HG02970 (cell line): Measurements from ENCODE around the gene CBX7.
A peak's percentile ranks its signal among the peaks of the same experiment; 100 is the strongest.

ENCODE experiments used
- ATAC-seq: cut with Tn5 transposase; IDR thresholded peaks from one replicate; pipeline ENCODE4 v1.9.1; 2021; ENCODE audit warnings: mild to moderate bottlenecking, moderate library complexity, moderate number of reproducible peaks; ENCODE audit not compliant: unreplicated experiment, low FRiP score

The CBX7 gene

DNA sequence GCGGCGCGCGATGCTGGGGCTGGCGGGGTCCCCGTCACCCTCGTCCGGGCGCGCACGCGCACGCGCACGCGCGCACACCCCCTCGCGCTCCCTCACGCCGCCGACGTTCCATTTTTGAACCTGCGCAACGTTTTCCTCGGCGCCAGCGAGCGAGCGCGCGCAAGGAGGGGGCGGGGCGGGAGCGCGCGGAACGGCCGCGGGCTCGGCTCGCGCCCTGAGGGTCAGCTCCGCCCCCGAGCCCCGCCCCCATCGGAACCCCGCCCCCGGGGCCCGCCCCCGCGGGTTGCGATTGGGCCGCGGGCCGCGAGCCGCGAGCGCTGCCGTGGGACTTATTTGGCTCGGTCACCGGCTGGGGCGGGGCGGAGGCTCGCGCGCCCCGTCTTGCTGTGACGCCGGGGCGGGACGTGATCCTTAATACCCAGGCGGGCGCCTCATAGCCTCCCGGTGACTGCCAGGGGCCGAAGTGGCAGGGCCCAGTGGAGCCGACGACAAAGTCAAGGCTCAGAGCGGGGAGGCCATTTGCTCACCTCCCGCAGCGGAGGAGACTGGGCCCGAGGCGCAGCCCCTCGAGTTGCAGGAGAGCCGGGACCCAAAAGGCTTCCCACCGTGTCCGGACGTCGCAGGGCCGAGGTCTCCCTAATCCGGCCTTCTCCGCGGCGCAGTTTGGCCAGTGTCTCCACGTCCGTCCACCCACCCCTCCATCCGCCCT is at the start of gene CBX7:
Gene CBX7, minus strand, starts transcription at position 170 of the 709 bp plus-strand sequence. CDS start 236 bp downstream, outside the sequence.
- ATAC-seq = peak; percentile 83

DNA sequence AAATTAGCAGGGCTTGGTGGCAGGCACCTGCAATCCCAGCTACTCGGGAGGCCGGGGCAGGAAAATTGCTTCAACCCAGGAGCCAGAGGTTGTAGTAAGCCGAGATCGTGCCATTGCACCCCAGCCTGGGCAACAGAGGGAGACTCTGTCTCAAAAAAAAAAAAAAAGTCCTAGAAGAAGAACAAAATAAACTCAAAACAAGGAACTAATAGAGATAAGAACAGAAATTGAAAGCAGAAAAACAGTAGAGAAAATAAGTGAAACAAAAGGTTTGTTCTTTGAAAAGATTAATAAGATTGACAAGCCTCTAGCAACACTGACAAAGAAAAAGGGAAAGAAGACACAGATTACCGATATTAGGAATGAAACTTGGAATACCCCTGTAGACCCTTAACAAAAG is 45.1 kb upstream of the CBX7 start:
- ATAC-seq = no peak

DNA sequence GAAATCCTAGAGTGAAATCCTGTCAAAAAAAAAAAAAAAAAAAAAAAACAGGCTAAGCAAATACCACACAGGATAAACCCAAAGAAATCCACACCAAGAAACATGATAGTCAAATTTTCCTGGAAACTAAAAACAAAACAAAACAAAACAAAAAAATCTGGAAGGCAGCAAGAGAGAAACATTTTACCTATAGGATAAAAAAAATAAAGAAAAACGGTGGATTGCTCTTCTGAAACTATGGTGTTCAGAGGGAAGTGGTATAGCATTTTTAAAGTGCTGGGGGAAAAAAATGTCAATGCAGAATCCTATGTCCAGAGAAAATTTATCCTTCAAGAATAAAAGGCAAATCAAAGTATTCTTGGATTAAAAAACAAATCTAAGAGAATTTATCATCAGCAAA is 41.6 kb upstream of the CBX7 start:
- no peak for ATAC-seq

DNA sequence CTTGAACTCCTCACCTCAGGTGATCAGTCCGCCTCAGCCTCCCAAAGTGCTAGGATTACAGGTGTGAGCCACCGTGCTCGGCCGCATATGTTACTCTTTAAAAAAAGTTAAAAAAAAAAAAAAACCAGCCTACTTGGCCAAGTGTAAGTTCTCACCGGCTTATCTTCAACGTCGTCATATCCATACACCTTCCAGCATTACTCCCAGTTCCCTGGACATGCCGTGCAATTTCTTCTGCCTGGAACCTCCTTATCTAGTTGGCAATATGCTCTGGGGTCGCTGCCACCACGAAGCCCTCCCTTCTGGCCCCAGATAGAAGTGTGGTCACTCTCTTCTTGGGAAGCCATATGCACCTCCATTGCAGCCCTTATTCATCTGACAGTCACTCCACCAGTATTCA is 36.3 kb upstream of the CBX7 start:
- no peak for ATAC-seq

DNA sequence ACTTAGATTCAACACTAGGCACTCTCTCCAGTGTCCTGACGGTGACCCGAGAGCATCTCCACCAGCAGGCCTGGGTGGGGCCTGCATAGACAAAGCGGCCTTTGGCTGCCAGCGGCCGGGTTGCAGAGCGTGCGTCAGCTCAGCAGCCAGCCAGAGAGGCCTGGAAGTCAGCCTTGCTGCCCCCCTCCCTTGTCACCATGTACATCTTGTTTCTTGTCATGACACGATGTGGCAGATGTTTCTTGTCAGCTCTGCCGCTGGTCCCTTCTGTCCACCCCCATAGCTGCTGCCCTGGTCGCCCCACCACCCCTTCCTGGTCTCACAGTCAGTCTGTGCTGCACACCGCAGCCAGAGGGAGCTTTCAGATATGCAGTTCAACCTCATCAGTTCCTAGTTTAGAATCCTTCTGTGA is 33.1 kb upstream of the CBX7 start:
- ATAC-seq = no peak

DNA sequence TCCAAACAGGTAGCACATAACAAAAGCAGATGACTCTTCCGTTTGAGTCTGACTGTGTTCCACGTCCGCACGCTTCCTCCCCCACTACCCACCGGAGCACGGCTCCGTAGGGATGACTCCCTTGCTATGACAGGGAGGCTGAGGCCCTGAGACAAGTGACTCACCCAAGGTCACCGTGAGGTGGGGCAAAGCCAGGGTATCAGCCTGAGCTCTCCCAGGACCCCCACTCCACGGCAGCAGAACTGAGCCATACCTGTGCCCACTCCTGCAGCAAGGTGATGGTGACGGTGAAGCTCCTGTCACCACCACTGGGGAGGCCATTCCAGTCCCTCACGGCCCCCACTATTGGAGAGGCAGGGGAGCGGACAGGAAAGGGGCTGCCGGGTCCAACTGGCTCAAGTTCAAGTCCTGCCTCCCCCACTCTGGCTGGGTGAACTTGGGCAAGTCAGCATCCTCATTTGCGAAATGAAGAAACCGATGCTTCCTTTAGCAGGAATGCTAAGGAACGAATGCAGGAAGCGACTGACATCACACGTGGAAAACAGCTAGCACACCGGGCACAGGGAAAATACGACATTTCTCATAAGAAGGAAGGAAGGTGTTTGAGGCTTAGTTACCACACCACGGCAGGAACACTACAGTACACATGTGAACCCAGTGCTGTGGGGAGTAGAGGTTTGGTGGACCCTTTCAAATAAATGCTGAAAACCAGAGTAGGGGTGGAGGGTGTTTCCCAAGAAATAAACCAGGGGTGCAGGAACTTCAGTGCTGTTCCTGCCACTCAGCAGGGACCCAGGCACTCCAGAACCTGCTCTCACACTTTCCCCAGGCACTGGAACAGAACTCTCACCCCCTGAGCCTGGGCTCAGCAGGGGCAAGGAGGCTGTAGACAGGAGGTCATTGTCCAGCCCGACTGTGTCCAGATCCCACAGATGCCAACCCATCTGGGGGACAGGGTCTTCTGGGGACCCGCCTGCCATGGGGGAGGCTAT is 32.4 kb upstream of the CBX7 start:
- ATAC-seq = no peak

DNA sequence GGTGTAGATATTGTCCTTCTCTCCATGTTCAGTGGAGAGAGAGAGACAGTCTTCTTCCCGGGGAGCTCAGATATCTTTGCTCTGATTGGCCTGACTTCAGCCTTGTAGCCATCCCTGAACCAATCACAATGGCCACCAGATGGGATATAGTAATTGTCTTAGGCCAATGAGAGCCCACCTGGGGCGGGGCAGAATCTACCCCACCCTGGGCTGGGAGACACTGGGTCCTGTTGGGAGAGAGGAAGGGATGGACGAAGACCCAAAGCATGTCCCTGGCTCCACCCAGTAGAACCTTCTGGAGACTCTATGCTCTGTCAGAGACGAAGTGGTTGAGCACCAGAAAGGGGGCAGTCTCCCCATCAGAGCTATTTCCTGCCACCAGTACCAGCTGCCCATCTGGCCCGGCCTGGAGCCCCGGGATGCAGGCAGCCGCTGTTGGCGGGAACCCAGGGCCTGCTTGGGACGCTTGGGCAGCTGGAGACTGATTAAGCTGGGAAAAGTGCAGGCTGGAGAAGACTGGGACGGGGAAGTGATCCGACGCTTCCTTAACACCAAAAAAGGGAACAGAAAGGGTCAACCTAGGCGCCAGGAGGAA is 31.6 kb upstream of the CBX7 start:
- no peak for ATAC-seq

DNA sequence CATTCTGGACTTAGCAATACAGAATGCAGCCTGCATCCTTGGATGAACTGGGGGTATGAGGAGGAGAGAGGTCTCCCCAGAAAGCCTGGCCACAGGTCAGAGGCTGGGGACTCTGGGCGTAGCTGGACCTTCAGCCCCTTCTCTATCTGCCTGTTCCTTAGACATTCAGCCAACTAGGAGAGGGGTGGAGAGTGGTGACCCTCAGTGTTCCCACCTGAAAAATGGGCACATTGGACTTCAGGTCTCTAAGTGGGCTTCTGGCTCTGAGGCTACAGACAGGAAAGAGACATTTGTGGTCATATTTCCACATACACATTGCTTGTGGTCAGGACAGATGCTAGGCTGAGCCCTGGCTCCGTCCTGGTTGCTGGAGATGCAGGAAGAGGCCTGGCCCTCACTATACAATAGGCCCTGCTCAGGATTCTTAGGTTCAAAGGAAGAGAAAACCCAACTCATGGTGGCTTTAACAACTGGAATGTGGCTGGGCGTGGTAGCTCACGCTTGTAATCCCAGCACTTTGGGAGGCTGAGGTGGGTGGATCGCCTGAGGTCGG is 30.1 kb upstream of the CBX7 start:
- ATAC-seq = no peak

DNA sequence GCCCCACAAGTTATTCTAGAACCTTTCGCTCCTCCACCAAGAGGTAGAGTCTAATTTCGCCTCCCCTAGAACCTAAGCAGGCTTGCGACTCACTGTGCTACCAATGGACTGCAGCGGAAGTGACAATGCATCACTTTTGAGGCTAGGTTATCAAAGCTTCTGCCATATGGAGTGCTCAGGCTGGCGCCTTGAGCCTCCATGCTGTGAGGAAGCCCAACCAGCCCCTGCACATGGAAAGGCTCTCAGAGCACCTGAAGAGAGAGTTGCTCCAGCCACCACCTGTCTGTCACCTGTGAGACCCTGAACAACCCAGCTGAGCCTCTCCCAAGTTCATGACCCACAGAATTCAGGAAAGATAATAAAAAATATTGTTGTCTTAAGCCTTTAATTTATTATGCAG is 29.3 kb upstream of the CBX7 start:
- ATAC-seq = no peak

DNA sequence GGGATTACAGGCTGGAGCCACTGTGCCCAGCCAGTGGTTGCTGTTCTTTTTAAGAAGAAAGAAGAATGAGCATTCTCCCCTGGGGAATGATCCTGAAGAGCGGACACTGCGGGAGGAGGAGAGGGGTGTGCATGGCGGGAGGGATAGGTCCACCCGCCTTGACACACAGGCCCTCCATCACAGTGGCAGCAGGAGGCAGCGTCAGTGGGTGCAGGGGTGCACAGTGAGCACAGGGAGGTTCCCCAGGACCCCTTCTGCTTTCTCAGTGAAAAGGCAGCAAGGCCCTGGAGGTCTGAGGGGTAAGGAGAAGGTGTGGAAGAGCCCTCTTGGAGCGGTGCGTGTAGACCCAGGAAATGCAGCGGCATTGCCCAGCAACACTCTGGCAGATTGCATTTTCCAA is 28.9 kb upstream of the CBX7 start:
- no peak for ATAC-seq

DNA sequence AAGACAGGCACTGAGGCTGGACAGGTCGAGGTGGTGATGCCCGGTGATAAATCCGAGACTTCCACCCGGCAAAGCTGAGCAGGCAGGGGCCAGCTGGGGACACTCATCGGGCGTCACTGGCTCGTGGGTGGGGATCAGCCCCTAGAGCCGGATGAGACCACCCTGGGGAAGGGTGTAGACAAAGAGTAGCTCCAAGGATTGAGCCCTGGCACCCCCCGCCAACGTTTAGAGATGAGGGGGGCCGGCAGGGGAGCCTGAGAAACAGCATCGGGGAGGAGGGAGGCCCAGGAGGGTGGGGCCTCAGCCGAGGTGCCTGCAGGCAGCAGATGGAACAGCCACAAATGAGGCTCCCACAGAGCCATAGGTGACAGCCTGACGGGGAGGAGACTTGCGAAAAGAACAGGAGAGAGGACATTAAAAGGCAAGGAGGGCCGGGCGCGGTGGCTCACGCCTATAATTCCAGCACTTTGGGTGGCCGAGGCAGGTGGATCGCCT is 27.4 kb upstream of the CBX7 start:
- ATAC-seq = no peak

DNA sequence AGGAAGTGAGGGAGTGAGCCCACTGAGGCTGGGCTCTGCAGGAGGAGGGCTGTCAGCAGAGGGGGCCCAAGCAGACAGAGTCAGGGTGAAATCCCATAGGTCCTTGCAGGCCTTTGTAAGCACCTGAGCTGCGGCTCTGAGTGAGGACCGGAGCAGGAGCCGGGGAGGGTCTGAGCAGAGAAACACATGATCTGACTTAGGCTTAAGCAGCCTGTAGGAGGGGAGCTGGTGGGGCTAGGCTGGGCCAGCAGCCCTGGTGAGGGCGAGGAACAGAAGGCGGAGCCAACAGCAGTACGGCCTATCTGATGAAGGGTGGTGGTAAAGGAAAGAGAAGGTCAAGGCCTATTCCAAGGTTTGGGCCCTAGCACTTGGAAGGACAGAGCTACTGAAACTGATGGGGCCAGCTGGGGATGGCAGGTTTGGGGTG is 26.9 kb upstream of the CBX7 start:
- no peak for ATAC-seq

DNA sequence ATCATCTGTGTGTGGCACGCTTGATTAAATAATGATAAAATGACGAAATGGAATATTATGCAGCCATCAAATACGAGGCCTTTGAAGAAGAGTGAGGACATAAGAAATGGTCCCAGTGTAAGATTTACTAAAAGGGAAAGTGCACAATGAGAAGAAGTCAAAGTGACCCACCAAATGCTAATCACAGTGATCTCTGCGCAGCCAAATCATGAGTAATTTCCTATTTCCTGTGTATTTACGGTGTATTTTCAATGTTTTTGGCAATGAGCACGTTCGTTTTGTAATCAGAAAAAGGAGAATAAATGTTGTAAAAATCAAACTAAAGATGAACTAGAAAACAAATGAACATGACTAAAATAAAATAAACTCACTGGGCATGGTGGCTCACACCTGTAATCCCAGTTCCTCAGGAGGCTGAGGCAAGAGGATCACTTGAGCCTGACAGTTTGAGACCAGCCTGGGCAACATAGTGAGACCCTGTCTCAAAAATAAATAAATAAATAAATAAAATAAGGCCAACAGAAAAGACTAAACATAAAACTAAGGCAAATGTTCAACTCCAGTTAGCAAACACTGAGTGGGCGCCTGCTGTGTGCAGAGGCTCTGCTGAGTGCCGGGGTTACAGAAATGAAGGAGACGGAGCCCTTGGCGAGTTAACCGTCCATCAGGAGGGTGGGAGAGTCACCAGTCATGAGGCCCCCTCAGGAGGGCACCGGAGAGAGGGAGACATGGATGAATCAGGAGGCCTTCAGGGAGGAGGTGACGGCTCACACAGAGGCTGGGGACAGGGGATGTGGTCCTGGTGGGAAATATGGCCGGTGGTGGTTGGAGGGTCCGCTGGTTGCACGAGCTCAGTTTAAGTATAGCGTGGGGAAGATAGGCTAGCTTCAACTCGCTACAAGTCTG is 26.0 kb upstream of the CBX7 start:
- ATAC-seq = no peak

DNA sequence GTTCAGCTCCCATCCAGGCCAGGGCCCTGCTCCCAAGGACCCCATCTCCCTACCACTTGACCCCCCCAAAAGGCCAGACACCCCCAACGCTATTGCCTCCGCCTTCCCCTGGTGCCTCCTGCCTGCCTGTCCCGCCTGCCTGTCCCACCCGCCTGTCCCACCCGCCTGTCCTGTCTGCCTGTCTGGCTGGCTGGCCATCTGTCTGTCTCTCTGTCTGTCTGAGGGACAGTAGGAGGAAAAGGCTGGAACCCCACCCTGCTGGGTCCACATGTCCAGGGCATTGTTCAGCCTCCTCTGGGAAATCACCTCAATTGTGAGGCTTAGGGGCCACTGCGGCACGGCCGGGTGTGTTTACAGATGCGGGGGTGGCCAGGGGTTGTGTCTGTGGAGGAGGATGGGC is 25.3 kb upstream of the CBX7 start:
- no peak for ATAC-seq

DNA sequence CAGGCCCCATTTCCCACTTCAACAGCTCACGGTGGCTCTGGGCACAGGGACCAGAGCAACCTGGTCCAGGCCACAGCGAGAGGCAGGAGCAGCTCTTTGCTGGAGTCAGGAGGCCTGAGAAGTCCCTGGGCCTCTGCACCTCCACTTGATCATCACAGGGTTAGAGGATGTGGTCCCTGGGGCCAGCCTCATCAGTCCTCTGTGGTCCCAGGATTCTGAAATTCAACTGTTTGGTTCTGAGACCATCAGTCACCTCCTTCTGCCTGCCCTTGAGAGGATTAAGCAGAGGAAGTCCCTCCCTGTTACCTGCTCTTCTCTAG is 24.9 kb upstream of the CBX7 start:
- ATAC-seq = no peak

DNA sequence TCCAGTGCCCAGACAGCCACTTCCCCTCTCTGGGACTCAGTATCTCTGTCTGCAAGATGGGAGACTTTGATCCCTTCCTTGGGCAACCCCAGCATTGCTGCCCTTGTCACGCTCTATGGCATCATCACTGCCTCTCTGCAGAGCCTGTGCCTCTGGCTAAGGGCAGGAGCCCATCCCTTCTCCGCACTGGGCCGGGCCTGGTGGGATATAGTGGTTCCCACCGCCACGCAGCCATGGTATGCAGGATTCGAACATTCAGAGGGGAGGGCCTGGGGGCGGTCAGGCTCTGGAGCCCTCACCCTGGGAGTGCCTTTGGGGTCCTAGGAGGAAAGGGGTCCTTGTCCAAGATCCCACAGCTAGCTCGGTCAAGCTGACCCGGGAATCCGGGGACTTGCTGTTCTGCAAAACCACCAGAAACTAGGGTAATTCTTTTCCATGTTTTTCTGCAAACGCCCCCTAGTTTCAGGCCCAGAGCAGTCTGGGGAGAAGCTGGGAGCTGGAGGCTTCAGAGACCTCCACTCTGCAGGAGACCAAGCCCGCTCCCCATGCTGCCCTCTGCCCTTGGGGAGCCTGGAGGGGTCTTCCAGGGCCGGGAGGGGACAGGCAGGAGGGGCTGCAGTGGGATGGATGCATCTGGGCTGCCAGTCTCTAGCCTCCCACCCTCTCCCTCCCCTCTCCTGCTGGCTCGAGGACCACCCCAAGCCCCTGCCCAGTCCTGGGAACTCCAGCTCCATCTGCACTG is 24.4 kb upstream of the CBX7 start:
- no peak for ATAC-seq

DNA sequence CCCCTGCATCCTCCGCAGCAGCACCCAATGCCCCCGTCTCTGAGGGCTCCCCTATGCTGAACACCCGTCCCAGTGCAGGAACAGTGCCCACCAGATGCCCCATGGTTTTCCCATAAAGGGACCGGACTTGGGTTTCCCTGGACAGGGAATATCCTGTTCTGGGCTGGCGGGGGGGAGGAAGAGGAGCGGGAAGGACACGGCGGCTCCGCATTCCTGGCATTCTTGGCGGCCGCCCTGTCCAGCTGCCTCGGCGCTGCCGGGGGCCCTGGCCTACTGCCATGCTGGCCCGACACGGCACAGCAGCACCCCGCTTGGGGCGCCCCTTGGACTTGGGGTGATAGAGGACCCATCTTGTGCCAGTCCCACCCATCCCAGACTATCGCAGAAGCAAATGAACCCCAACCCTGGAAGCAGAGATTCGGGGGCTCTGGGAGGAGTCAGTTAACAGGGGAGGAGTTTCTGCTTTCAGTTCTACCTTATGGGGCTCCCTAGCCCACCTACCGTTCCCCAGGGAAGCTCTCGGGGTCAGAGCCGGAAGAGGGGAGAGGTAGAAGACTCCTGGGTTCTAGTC is 23.7 kb upstream of the CBX7 start:
- ATAC-seq = no peak

DNA sequence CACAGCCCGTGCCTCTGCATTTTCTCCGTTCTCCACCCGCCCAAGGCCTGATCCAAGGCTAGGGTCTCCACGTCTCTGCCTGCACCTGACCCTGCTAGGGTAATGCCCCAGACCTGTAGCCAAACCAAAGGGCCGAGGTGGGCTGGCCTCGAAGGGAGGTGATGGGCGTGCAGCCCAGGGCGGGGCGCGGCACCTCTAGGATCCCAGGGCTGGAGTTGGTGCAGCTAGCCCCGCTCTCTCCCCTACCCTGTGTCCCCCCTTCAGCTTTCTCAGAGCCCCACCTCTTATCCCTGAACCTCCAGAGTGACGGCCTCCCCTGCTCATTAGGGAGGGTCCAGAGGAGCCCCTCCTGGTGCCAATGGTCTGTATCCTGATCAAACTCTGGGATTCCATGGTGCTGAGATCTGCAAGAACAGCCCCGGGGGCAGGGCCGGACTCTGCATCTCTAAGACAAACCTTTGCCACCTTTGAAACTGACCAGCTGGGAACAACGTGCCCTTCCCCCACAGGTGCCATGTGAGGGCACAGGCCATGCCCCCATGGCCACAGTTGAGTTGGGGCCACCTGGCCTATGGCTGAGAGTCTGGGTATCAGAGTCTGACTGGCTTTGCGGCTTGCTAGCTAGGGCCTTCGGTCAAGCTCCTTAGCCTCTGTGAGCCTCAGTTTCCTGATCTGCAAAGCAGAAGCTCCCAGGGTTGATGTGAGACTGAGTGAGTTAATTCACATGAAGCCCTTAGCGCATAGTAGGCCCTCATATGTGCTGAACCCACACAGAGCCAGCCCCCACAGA is 23.1 kb upstream of the CBX7 start:
- no peak for ATAC-seq
